Epithelial cell of esophagus (primary cell): ENCODE data around the gene CELSR2.

Experiments used
- DNase-seq: peaks from one replicate; pipeline ENCODE4 v3.0.0; 2010; ENCODE audit warnings: low read depth
- H3K4me3 ChIP-seq: 2 replicates; pipeline ENCODE4 v1.5.1; 2011; ENCODE audit warnings: mild to moderate bottlenecking, low read length, control low read depth
- TF ChIP-seq, protein P1 (sequence below): IDR thresholded peaks from 2 replicates; pipeline ENCODE4 v1.5.1; 2011; ENCODE audit warnings: low read depth, mild to moderate bottlenecking, low read length, control low read depth, inconsistent platforms; ENCODE audit not compliant: insufficient read depth; ENCODE audit errors: missing control alignments

Gene CELSR2

DNA sequence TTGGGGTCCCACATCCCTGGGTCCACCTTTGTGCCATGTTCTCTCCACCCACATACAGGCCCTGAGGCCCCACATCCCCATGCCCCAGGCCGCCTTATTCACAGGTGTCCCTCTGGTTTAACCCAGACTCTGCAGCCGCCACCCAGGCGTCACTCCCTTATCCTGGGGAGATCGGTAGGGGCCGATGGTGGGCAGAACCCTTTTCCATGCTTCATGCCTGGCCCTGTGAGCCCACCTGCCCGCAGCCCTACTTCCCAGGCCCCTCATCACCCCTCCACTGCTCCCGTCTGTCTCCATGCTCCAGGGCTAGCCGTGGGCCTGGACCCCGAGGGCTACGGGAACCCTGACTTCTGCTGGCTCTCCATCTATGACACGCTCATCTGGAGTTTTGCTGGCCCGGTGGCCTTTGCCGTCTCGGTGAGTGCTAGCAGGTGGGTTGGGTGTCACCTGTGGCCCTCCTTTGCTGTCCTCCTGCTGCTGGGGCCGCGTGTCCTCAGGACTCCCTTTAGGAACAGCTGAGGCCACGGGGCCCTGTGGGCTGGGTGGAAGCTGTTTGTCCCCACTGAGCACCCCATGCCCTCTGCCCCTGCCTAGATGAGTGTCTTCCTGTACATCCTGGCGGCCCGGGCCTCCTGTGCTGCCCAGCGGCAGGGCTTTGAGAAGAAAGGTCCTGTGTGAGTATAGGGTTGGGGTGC lies 21.4 kb downstream of the CELSR2 start:
- no peak overlapping the region for H3K4me3 ChIP-seq
- DNase-seq: no peak
- TF ChIP-seq, protein P1, sequence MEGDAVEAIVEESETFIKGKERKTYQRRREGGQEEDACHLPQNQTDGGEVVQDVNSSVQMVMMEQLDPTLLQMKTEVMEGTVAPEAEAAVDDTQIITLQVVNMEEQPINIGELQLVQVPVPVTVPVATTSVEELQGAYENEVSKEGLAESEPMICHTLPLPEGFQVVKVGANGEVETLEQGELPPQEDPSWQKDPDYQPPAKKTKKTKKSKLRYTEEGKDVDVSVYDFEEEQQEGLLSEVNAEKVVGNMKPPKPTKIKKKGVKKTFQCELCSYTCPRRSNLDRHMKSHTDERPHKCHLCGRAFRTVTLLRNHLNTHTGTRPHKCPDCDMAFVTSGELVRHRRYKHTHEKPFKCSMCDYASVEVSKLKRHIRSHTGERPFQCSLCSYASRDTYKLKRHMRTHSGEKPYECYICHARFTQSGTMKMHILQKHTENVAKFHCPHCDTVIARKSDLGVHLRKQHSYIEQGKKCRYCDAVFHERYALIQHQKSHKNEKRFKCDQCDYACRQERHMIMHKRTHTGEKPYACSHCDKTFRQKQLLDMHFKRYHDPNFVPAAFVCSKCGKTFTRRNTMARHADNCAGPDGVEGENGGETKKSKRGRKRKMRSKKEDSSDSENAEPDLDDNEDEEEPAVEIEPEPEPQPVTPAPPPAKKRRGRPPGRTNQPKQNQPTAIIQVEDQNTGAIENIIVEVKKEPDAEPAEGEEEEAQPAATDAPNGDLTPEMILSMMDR: no peak

DNA sequence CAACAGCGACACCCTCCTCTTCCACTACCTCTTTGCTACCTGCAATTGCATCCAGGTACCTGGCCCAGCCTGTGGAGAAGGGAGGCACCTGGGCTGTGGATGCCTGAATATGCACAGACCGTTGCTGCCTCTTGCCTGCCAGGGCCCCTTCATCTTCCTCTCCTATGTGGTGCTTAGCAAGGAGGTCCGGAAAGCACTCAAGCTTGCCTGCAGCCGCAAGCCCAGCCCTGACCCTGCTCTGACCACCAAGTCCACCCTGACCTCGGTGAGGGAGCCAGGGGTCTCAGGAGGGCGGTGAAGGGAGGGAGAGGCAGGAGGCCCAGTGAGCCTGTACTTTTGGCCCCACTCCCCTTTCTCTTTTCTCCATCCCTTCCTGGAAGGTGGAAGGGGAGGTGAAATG lies 22.1 kb downstream of the CELSR2 start:
- TF ChIP-seq, protein P1: no peak
- no peak overlapping the region for H3K4me3 ChIP-seq
- no peak for DNase-seq

- no peak for DNase-seq
- no peak overlapping the region for H3K4me3 ChIP-seq
- TF ChIP-seq, protein P1: no peak
Measured at GRCh38 chr1:109272021-109272799, 22.9 kb downstream of the CELSR2 start.

- peak; percentile 55 for DNase-seq
- peak overlapping the region; percentile 41 for H3K4me3 ChIP-seq
- TF ChIP-seq, protein P1: no peak
Measured at GRCh38 chr1:109272831-109273547, 23.6 kb downstream of the CELSR2 start.

GRCh38 chr1:109273570-109274288 lies 24.4 kb downstream of the CELSR2 start:
- TF ChIP-seq, protein P1: no peak
- DNase-seq: peak; percentile 39
- peak overlapping the region; percentile 41 for H3K4me3 ChIP-seq

- TF ChIP-seq, protein P1: no peak
- peak; percentile 96 for DNase-seq
- H3K4me3 ChIP-seq: peak overlapping the region; percentile 41
Measured at GRCh38 chr1:109274533-109275476, 25.5 kb downstream of the CELSR2 start.
